EH (cell line): ENCODE data around the gene RRAS2.
"Not testable (repeated sequence)": the region's sequence is repeated elsewhere in the genome, so short reads cannot be mapped to it uniquely, and the experiment has no call there.

Experiments
- DNase-seq: peaks from one replicate; pipeline ENCODE4 v3.0.0-alpha.2; 2015; ENCODE audit warnings: low read depth

The RRAS2 gene

DNA sequence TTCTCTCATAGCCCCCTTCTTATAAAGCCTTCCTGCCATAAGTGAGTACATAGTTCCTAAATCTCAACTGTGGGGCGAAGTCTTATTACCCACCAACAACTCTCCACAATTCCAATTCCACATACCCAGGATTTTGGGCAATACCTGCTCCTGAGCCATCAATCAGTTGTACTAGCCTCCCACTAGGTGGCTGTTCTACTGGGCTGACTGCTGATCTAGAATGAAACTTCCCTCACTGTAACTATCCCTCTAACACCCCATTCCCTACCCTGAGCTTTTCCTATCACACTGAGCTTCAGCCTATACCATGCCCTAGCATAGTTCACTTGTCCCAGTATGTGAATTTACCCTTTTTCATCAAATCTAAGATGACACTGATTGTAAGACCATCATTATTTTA lies 52.5 kb downstream of the RRAS2 start:
- DNase-seq, result no peak

DNA sequence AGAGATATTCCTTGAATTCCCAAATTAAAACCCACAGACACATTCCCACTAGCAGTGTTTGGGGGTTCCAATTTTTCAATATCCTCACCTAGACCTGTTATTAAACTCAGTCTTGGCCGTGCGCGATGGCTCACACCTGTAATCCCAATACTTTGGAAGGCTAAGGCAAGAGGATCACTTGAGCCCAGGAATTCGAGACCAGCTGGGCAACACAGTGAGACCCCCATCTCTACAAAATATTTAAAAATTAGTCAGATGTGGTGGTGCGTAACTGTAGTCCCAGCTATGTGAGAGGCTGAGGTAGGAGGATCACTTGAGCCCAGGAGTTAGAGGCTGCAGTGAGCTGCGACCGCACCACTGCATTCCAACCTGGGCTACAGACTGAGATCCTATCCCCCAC lies 53.3 kb downstream of the RRAS2 start:
- DNase-seq, result no peak

DNA sequence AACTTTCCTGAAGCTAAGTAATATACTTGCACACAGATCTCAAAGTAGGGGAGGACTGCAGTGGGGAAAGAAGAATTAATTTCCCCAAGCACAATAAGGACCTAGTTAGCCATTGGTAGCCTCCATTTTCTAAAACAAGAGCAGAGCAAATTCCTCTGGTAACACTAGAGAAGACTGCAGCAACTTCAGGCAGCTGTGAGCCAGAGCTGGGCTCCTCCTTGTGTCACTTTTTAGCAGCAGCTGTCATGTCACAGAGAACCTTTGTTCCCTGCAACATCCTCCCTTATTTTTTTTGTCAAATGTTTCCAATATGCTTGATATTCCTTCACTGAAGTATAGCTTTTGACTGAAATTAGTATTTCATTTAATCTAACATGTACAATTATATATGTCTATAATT lies 54.4 kb downstream of the RRAS2 start:
- no peak for DNase-seq

DNA sequence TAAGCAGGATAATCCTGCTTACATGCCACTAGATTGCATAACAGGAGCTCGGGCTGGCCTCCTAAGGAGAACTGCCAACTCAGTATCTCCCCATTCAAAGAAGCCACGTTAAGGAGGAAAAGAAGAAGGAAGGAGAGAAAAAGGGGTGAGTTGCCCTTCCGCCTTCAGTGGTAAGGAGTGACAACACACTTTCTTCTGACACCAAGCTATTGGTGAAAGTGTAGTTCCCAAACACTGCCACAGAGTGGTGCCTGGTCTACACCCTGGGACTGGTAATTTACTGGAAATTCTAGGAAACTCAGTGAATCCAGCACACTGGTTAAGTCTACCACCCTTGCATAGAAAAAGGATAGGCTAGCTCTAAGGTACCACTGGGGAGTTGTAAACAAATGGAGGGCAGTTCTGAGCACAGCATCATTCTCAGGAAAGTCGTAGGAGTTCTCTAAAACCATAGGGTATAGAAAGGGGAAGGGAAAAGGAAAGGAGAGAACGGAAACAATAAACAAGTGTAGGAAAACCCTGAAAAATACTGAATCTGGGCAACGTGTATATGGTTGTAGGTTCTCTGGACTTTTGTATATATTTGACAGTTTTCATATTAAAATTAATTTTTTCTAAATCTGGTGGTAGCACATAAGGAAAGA lies 58.2 kb downstream of the RRAS2 start:
- DNase-seq, result peak; percentile 78

DNA sequence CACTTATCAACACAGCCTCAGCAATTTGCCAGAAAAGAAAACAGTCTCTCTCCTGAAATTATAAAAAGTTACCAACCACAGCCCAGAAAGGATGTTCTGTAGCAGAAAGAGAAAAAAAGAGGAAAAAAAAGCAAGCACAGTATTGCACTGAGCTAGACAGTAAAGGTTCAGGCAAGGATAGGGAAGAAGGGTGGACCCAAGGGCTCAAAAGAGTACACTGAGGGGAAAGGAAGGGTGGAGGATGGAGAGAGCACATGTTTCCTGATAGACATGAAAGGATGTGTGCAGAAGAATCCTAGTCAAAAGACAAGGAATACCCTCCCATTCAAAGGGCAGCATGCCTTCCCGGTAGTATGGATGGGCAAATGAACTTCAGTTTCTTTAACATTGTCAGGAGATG lies 59.1 kb downstream of the RRAS2 start:
- DNase-seq, result no peak

DNA sequence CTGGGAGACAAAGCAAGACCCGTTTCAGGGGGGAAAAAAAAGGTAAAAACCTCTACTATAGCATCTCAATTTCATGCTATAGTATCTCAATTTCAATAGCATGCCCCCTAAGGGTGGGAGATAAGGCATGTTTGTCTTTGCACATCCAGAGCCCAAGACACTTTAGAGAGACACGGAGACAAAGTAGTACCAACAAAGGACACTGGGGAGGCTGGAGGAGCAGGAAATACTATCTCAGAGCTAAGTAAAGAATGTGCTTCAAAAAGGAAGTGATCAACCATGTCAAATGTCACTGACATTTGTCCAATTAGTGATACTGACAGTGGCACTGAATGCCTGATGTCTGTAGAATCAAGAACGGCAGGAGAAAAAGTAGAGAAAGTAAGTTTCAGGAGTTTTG lies 68.6 kb downstream of the RRAS2 start:
- no peak for DNase-seq

DNA sequence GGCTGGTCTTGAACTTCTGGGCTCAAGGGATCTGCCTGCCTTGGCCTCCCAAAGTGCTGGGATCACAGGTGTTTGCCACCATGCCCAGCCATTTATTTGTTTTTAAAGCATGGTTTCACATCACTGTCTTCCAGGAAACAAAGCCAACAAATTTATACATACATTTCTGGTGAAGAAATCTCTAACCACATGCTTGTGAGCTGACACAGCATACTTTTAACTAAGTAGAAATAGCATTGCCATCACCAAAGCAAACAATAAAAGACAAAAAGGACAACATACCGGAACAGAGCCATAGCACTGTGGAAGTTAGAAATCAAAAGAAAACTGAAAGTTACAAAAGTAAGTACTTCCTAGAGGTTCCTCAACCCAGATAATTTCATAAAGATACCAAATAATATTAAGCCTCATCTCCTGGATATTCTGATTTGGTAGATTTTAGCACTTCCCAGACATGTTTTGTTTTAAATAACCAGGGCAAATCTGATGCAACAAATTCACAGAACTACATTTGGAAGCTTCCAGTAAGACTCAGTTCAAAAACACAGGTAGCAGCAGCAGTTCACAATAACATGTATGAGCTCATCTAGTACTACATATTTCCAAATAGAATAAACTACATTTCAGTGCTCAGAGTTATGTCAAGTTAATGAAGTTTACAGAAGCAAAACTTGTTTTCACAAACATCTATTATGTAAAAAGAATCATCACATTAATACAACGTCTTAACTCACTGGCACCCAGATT lies 70.6 kb downstream of the RRAS2 start:
- peak; percentile 90 for DNase-seq

DNA sequence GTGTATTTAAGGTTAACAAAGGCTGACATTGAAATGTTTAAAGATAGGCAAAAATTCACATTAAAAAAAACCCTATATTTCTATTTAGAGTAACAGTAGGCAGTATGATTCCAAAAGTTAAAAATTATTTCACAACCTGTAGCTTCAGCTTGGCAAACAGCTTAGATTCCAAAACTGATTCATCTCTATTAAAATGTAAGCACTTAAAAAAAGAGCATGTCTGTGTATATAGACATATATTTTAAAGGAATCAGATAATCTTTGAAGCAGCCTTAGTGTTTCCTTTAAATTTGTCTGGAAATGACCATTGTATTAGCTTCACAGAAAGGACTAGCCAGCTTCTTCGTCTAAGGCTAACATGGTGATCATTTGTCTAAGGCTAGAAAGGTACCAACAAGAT lies 80.1 kb downstream of the RRAS2 start:
- DNase-seq, result not testable (repeated sequence)

DNA sequence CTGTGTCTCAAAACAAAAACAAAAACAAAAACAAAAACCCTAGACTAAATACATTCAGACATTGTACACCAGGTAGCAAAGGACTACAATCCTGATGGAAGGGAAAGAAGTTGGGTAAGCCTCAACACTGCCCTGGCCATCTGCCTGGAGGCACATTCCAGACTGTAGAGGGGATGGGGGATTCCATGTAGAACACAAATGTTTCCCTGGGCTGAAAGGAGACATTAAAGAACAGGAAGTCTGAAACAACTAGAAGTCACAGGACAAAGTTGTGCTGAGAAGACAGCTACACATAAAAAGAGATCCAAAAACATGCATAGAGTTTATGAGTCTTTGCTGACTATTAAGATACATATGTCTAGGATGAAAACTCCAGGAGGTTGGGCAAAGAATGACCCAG lies 83.9 kb downstream of the RRAS2 start:
- DNase-seq, result peak; percentile 70

DNA sequence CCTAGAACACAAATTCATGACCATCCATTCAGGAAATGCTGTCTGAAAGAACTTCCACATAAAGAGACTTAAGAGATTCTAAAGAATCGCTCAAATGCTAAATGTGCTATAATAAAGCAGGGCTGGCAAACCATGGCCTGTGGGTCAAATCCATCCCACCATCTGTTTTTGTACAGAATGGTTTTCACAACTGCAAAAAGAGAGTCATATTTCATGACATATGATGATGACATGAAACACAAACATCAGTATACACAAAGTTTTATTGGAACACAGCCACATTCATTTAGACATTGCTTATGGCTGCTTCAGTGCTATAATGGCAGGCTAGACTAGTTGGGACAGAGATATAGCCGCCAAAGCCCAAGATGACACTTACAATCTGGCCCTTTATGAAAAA lies 85.1 kb downstream of the RRAS2 start:
- DNase-seq, result no peak

DNA sequence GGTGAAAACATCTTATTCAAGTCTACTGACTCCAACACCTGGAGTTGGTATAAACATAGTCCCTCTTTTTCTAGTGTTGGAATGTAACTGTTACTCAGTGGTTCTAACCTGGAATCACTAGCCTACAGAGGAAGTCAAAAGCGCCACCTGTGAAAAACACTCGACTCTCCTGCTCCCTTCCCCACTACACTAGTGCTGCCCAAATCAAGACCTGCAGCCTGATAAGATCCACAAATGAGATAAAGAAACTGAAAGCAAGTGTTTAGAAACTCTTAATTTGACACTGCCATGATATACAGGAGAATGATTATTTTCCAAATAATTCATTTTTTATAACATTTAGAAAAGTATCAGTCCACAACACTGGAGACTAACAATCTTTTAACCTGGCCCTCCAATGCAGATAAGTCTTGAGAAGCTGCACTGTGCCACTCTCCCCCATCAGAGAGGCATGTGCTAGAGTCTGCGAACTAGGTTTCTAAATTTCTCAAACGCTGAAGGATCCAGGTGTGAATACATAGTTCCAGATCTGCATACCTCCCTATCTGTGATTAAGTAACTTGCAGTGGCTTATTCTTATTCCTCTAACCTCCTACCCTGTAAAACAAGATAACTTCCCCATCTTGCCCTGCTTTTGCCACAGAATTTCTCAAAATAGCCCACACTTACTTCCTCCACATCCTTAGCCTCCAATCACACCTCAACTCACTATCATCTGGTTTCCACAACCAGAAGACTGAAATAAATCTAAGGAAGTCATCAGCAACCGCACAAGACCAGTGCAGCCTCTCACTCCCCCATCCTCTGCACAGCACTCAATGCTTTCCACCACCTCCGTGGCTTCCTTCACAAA lies 88.1 kb downstream of the RRAS2 start:
- no peak for DNase-seq

DNA sequence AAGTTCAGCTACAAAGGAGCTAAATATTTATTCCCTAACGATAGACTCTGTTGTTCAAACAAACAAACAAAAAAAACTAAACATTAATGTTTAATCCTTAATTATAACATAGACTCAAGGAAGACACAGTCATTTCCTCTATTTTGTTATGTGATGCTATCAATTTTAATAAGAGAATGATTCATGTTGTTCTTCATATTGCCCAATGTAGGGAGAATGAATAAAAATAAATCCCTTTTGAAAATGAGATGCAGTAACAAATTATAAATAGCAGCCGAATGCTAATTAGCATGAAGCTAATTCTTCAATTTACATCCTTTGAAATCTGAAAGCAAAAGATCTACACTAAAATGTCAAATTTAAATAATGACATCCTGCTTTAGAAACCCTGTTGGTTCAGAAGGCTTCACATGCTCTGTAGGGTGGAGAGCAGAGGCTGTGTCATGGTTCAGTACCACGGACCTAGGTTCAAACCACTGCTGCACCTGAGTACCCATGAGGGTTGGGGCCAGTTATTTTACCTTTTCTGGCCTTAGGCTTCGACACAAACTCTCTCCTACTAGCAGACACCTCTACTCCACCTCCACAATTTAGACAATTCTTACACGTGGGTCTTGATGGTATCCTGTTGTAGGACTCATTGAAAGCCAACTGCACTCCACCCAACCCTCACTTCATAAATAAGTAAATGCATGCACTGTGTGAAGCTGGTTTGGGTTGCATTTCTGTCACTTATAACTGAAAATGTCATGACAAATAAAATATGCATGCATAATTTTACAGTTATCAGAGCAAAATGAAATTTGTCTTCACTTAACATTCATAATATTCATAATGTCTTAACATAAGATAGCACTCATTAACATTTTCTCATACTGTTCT lies 89.0 kb downstream of the RRAS2 start:
- DNase-seq, result no peak

DNA sequence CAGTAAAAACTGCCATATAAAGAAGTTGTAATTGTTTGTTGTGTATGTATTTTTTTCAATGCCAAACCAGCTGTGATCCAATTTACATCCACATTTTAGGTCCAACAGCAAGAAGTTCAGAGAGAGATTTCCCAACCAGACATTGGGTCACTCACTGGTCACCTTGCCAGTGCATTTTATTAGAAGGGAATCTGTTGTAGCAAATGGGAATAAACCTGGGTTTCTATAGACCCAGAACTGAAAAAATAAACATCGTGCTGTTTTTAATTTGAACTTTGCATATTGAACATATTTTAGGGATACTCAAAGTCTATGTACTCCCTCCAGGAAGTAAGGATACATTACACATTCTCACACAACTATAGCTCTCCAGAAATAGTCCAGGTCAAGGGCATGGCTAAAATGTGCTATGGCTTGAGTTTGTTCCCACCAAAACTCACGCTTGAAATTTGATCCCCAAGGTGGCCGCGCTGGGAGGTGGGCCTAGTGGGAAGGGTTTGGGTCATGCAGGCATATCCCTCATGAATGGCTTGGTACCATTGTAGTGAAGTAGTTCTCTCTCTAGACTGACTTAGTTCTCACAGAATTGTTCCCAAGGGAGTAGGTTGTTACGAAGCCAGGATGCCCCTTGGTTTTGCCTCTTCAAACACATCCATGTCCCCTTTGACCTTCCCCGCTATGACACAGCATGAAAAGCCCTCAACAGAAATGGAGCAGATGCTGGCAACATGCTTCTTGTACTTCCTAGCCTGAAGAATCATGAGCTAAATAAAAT lies 90.9 kb downstream of the RRAS2 start:
- no peak for DNase-seq

DNA sequence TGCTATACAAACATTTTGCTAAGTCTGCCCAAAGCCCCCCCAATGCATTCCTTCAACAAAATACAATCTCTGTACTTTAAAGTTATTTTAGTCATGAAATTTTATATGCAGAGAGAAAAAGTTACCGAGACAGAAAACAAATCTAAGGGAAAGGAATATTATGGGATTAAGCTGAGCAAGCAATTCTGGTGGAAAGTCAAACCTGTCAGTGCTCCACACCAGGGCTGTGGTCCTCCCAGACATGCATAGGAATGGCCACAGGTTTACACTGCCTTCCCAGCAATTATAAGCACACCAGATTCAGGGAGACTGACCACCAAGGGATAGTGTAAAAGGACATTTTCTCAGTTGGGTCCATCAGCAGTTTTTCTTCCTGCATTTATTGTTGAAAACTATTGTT lies 92.4 kb downstream of the RRAS2 start:
- no peak for DNase-seq

DNA sequence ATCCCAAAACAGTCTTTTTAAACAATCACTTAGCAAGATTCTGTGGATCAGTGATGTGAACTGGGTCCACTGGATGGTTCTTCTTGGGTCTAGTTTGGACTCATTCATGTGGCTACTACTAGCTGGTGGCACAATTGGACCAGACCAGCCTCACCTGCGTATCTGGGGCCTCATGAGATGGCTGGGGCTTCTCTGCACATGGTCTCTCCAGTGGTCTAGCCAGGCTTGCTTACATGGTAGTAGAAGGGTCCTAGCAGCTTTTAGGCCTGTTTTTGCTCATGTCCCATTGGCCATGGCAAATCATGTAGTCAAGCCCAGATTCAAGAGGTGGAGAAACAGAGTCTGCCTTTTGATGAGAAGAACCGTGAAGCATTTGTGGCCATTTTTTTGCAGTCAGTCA lies 94.0 kb downstream of the RRAS2 start:
- DNase-seq, result no peak

DNA sequence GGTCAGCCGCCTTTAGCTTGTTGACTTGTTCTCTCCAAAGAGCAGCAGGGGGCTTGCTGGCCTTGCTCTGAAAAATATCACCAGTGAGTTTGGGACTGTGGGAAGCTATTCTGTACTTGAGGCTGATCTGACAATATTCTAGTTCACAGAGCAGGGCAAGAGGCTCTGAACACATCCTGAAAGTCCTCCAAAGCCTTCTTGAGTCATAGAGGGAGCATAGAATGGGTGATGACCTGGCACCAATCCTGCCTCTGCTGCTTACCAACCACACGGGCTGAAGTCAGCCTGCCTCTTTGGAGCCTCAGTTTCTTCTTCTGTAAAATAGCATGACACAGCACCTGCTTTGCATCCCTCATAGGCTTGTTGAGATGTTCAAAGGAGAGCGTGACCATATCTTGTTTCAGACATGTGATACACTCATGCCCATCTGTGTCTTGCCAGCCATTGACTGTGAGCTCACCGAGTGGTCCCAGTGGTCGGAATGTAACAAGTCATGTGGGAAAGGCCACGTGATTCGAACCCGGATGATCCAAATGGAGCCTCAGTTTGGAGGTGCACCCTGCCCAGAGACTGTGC lies 96.6 kb downstream of the RRAS2 start:
- no peak for DNase-seq

DNA sequence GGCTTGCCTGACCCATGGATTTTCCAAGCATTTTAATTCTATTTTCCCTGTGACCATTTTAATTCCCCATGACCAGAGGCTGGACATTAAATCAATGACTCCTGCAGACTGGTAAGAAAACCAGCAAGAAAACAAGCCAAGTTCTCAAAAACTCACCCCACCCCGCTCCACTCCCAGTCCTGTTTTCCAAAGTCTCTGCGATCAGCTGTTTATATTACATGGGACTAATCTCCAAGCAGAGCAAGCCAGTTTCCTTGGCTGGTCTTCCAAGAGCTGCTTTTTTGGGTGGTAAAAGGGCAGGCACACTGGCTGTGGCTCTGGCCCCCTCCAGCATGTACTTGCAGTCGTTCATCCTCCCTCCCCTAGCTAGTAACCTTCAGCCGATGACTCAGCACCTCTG lies 97.9 kb downstream of the RRAS2 start:
- no peak for DNase-seq

DNA sequence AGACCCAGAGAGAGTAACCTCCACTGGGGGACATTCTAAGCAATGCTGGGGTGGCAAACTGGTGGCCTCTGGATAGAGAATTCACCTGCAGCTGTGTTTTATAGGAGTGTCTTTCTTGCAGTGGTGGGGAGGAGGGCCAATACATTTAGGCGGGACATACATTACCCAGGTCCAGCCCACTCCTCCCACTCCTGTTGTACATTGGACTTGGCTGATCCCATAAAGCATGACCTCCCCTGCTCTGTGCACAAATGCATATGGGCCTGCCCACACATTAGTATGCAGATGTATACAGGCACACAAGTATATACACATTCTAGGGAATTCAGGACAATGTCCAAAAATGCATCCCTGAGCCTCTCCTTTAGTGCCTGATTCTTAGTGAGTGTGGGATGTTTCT lies 99.1 kb downstream of the RRAS2 start:
- no peak for DNase-seq

DNA sequence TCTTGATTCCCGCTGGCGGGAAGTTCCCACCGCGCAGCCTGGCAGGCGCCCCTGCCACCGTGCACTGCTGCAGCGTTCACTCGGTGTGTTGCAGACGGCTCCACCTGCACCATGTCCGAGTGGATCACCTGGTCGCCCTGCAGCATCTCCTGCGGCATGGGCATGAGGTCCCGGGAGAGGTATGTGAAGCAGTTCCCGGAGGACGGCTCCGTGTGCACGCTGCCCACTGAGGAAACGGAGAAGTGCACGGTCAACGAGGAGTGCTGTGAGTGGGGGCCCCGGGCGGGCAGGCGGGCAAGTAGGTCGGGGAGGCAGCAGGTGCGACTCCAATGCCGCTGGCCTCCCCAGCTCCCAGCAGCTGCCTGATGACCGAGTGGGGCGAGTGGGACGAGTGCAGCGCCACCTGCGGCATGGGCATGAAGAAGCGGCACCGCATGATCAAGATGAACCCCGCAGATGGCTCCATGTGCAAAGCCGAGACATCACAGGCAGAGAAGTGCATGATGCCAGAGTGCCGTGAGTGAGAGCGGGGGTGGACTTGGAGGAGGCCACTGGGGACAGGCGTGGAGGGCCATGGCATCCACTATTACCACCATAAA lies 99.7 kb downstream of the RRAS2 start:
- DNase-seq, result no peak

DNA sequence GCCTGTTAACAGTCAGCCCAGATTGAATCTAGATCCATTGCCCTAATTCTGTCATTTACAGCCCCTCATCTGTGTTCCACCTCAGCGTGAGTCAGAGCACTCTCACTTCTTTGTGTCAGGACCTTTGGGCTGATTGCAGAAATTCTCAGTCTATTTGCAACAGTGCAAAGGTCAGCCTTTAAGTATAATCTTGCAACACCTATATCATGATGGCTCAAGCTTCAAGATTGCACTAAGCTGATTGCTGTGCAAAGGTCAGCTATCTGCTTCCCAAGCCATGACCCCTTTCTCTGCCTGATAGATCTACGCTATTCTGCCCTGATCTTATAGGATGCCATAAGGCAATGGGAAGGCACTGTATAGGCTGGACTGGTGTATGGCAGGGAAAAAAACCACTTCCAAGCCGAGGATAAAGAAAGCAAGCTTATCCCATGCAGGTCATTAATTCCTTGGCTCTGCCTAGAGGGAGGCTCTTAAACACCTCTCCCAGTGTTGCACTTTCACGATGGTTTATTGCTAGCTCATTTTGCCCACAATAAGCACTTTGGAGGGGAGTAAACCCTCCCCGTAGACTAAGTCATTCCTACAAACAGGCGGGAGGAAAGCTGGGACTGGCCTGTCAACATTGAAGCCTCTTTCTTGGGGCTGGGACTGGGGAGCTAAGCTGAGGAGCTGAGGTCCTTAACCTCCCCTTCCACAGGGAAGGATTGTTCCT lies 100.6 kb downstream of the RRAS2 start:
- DNase-seq, result peak; percentile 43
